Ureter (tissue), 1 donor: ENCODE measurements around the gene RPL27A. TPM values are rescaled to one million over a fixed set of nuclear protein-coding genes. Genes with fewer than 3 reads are reported as not detected.
A peak's percentile ranks its signal among the peaks of the same experiment; 100 is the strongest.

Experiments
- DNase-seq: peaks from one replicate; pipeline ENCODE4 v3.0.0-alpha.2; 2020; ENCODE audit warnings: low spot score
- total RNA-seq: library from RNA; stranded (reverse); gene quantifications from one replicate; pipeline ENCODE4 v1.2.4, GENCODE V29; 2023
- donor health status: DM: yes; HTN: yes; CAD: no.

The RPL27A gene
- total RNA-seq, 1 donor from 2014 or later: 976 TPM

DNA sequence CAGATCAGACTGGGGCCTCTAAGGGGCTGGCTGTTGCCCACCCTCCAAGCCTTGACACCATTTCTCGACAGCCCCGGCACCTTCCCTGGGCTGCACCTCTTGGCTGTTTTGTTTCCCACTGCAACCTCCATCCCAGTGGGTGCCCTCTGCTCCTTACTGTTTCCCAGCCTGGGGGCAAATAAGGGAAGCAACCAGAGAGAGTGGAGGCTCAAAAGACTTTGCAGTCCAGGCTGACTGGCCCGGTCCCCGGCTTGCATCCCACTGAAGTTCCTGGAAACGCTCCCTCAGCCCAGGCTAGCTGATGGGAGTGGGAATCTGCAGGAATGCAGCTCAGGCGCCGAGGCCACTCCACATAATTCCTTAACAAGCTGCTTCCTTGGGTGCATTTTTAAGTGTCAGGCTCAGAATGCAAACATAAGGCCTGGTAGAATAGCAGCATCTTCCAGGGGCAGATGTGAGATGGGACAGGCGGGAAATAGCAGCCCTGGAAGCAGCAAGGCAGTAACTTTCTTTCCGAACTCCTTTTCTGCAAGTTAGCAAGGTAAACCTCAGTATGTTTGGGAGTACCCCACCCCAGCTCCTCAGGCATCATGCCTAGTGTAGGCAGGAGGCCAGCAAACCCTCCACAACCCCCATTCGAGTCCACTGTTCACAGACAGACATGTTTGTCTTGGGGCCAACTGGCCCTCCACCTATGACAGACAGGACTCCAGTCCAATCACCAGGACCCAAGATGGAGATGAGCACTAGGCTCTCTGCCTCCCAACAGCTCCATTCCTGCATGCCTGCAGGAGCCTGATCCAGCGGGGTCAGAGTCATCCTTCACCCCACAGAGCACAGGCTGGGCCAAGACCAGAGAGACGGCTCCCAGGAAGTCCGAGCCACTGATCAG, 39.3 kb downstream of the RPL27A start:
- DNase-seq: no peak

DNA sequence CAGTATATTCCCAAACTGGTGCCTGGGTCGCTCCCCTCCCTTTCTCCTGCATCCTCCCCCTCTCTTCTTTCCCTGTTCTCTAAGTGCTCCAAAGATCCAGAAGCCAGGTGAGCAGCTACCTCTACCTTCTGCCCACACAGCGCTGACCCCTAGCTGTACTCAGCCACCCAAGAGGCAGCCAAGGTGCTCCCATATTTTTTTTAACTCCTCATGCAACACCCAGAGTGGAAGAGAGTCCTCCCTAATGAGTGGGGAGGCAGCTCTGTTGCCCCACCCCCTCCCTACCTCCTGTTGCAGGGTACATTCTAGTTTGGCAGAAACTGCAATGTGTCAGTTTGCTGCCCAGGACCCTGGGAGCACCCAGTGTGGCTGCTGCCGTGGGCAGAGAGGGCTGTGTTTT, 40.2 kb downstream of the RPL27A start:
- no peak for DNase-seq

GRCh38 chr11:8723711-8724110, 41.1 kb downstream of the RPL27A start:
- no peak for DNase-seq

- DNase-seq: no peak
These were observed 42.1 kb downstream of the RPL27A start for GRCh38 chr11:8724682-8725081.

- DNase-seq: no peak
These were observed 43.8 kb downstream of the RPL27A start for GRCh38 chr11:8726395-8726794.

- no peak for DNase-seq
These were observed 46.0 kb downstream of the RPL27A start for GRCh38 chr11:8728563-8728962.

DNA sequence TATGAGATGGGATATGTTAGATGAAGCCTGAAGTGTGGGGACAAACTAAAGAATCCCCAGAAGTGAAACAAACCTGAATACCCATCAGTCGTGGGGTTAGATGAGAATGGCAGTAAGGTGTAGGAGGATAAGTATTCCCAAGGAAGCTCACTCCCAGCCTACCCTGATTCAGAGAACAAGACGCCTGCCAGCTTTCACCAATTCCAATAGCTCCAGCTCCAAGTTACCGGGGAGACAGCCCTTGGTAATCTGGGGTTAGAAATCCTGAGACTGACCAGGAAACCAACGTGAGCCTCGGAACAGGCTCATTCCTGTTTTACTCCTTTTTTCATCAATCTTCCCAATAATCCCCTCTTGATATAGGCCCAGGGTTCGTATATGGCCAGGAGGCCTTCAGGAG, 46.5 kb downstream of the RPL27A start:
- no peak for DNase-seq

DNA sequence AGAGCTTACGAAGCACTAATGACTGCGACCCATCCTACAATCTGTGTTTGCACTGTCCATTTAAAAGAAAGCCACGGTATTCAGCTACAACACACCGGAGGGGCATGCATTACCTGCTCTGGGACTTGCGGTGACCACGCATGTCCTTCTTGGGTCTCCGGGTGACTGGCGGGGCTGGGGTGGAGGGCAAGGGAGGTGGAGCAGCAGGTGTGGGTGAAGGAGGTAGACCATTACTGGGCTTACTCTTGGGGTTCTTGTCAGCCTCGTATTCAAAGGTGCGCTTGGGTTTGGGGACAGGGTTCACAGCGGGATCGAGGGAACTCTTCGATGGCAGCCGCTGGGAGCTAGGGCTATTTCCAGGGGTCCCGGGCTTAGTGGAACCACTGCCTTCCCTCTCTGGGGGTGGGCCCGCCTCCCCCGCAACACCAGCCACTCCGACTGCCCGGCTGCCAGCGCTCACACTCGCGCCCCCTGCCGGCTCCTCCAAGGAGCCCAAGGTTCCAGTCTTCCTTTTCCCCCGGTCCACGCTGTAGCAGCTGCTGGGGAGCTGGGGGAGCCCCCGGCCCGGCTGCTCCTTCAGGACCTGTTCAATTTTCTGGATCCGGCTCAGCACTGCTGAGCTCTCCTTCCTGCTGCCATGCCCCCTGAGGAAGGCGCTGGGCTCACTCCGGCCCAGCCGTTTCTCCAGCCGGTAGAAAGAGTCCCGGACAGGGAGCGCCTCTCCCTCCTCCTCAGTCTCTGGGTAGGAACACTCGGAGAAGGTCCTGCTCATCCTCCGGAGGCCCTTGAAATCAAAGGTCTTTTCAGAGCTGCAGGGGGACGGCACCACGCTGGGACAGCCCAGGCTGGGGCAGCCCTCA, 47.5 kb downstream of the RPL27A start:
- DNase-seq: no peak

- no peak for DNase-seq
These were observed 48.1 kb downstream of the RPL27A start for GRCh38 chr11:8730697-8731020.

DNA sequence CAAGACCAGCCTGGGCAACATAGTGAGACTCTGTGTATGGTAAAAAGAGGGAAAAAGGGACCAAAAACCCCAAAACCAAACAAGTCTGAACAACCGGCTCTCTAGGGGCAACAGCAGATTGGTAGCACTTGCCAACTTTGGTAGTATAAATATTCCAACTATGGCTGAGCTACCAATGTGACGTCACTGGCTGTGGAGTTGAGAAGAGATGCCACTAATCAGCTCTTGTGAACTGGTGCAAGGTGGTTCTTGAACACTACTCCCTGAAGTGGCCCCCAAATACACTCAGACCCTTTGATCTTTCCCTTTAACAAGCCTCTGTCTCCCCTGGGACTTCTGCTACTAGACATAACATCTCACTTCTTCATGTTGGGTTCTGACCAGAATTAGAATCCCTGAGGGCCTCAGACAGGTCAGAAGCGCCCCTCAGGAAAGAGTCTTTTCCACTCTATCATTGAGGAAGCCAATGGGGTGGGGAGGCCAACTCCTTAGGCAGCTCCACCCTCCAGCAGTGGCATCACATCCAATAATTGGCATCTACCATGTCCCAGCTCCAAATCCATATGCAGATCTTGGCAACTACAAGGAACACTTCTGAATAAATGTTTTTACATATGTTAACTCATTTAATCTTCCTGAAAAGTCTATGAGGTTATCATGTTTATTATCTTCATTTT, 49.2 kb downstream of the RPL27A start:
- no peak for DNase-seq

DNA sequence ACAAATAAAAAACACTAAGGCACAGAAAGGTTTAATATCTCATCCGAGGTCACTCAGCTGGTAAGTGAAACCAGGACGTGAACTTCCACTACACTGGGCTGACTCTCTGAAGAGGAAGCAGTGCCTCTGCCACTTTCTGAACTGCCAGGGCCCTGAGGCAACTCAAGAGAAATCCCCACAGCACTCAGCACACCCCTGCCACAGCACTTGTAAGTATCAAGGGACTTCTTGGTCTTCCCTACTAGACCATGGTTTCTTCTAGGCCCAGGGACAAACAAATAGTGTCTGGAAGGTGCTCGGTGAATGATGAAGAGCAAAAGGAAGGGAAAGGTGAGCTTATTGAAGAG, 49.7 kb downstream of the RPL27A start:
- DNase-seq: no peak

- DNase-seq: peak; percentile 67
These were observed 50.2 kb downstream of the RPL27A start for GRCh38 chr11:8732748-8733241.

DNA sequence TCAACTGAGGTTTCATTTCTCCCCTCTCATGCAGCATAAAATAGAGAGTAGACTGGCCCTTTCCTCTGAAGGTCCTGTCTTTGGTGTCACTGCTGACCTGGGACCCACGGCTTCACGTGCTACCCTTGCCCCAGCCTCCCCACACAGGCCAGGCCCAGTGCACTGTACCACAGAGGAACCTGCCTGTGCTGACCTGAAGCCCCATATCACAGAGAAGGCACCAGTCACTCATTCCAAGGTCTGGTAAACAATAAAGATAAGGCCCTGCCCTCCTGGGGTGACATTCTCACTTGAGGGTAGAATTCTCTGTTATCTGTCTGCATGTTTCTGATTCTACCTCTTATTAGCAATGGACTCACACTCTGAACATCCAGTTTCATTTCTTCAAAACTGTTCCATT, 51.3 kb downstream of the RPL27A start:
- no peak for DNase-seq

DNA sequence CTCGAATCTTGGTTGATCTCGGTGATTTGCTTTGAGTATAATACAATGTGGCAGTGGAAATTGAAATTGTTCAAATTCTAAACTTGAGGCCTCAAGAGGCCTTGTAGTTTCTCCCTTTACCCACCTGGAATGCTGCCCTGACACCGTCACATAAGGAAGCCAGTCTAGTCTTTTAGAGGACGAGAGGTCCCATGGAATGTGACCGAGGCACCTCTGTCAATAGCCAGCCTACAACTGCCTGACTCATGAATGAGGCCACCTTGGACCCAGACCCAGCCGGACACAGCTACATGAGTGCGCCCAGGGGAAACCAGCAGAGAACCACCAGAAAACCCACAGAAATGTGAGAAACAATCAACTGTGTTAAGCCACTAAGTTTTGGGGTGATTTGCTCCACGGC, 52.5 kb downstream of the RPL27A start:
- no peak for DNase-seq

GRCh38 chr11:8739309-8739793, 56.8 kb downstream of the RPL27A start:
- DNase-seq: no peak

Other genes with a start within 250 kb of the RPL27A start
- gene STK33, start 88.6 kb upstream of the RPL27A start, total RNA-seq: 13.1 TPM
- gene TRIM66, start 127 bp upstream of the RPL27A start, total RNA-seq: 40.1 TPM
- gene AKIP1, start 228.4 kb downstream of the RPL27A start, total RNA-seq: 17.7 TPM